OCI-LY7 (cell line): ENCODE results near the gene USP6NL. TPM values are rescaled to one million over a fixed set of nuclear protein-coding genes. Genes with fewer than 3 reads are reported as not detected.

Experiments
- BruUV-seq: library from RNA; stranded (reverse); fragments of 400-500 nt; replicated peaks from 2 replicates; lab custom pipeline; 2021; lab: Mats Ljungman, UMichigan
- CTCF ChIA-PET: fragments of 300-600 bp; sonication (Branson Sonifier 250); formaldehyde crosslinking; loops from one replicate; lab custom pipeline; 2022; ENCODE audit warnings: antibody characterized with exemption; ENCODE audit not compliant: unreplicated experiment; lab: Charles Lee
- POLR2A ChIA-PET: fragments of 300-600 bp; sonication (Branson Sonifier 250); formaldehyde crosslinking; loops from one replicate; lab custom pipeline; 2022; ENCODE audit warnings: antibody characterized with exemption; lab: Charles Lee
- DNase-seq: peaks from one replicate; pipeline ENCODE4 v3.0.0-alpha.2; 2015; ENCODE audit warnings: low spot score
- H2AFZ ChIP-seq: fragments of 200-600 bp; sonication (generic), shearing (Covaris generic); 2 replicates; pipeline ENCODE4 v1.6.1; 2014; ENCODE audit warnings: mild to moderate bottlenecking, antibody characterized with exemption, low read length, moderate library complexity
- H3K27ac ChIP-seq: fragments of 200-600 bp; sonication (generic); 2 replicates; pipeline ENCODE4 v1.5.1; 2014; ENCODE audit warnings: mixed run types, low read depth, mild to moderate bottlenecking, moderate library complexity, low read length, inconsistent platforms; ENCODE audit not compliant: poor library complexity, severe bottlenecking
- H3K36me3 ChIP-seq: fragments of 200-600 bp; sonication (generic); 2 replicates; pipeline ENCODE4 v1.6.1; 2014; ENCODE audit warnings: mild to moderate bottlenecking, antibody characterized with exemption, low read length, moderate library complexity, mixed read lengths; ENCODE audit not compliant: insufficient read depth
- H3K4me1 ChIP-seq: fragments of 200-600 bp; sonication (generic); 2 replicates; pipeline ENCODE4 v1.5.1; 2014; ENCODE audit warnings: mild to moderate bottlenecking, low read length; ENCODE audit not compliant: insufficient read depth, poor library complexity, severe bottlenecking
- H3K4me2 ChIP-seq: fragments of 200-600 bp; sonication (generic); 2 replicates; pipeline ENCODE4 v1.6.1; 2014; ENCODE audit warnings: mild to moderate bottlenecking, low read length
- H3K4me3 ChIP-seq: fragments of 200-600 bp; sonication (generic); 2 replicates; pipeline ENCODE4 v1.5.1; 2014; ENCODE audit warnings: mild to moderate bottlenecking, low read depth, low read length; ENCODE audit not compliant: poor library complexity, severe bottlenecking
- H3K79me2 ChIP-seq: fragments of 200-600 bp; sonication (generic); 2 replicates; pipeline ENCODE4 v1.6.1; 2016; ENCODE audit warnings: low read depth, mild to moderate bottlenecking, low read length, moderate library complexity, mixed read lengths; ENCODE audit not compliant: insufficient read depth
- H3K9me2 ChIP-seq: fragments of 200-600 bp; sonication (generic); 2 replicates; pipeline ENCODE4 v1.6.1; 2016; ENCODE audit warnings: mild to moderate bottlenecking, low read length, mixed read lengths; ENCODE audit not compliant: insufficient read depth
- H3K9me3 ChIP-seq: fragments of 200-600 bp; sonication (generic); 2 replicates; pipeline ENCODE4 v1.6.1; 2014; ENCODE audit warnings: mild to moderate bottlenecking, mixed run types, low read length, mixed read lengths
- H4K20me1 ChIP-seq: fragments of 200-600 bp; sonication (generic); 2 replicates; pipeline ENCODE4 v1.6.1; 2014; ENCODE audit warnings: mild to moderate bottlenecking, antibody characterized with exemption, low read length, moderate library complexity, mixed read lengths; ENCODE audit not compliant: insufficient read depth
- EZH2phosphoT487 ChIP-seq: fragments of 200-600 bp; sonication (generic); IDR thresholded peaks from 2 replicates; pipeline ENCODE4 v1.6.1; 2018; ENCODE audit warnings: low read depth, borderline replicate concordance, mild to moderate bottlenecking, mixed run types, antibody characterized with exemption, low read length, moderate library complexity, mixed read lengths
- intact Hi-C: fragments of 100-400 bp; cut with micrococcal nuclease; formaldehyde crosslinking; loops from one replicate; pipeline ENCODE4 v1.10.0; 2022; ENCODE audit not compliant: unreplicated experiment
- total RNA-seq, 2 experiments: library from RNA; depleted of rRNA in 1 of 2; stranded (reverse); fragments of >200 nt in 1 of 2; shearing (Covaris generic) in 1 of 2; gene quantifications; 2 replicates each; pipeline ENCODE4 v1.2.3, GENCODE V29; 2014 to 2022
- TF ChIP-seq, protein P1 (sequence below): fragments of 200-600 bp; sonication (generic); conservative IDR thresholded peaks from 2 replicates; pipeline ENCODE4 v1.5.1; 2014; ENCODE audit warnings: mild to moderate bottlenecking, antibody characterized with exemption, low read length, moderate library complexity, mixed read lengths

Gene USP6NL
- total RNA-seq, 2 experiments from 2014 or later = 41.7 to 59.7 TPM

GRCh38 chr10:11444155-11444530, 167.3 kb downstream of the USP6NL start:
- POLR2A ChIA-PET = no interaction called here
- no TSS peak for BruUV-seq
- Histone ChIP-seq H3K4me1 (peaks cover 34% of the 10 kb centered on the region), H3K27ac (no peak overlapping the region), H4K20me1 (no peaks in the 10 kb centered on the region), H3K4me2 (no peak overlapping the region), H3K9me3 (no peaks in the 10 kb centered on the region), H2AFZ (no peak overlapping the region), H3K9me2 (no peaks in the 10 kb centered on the region), H3K36me3 (no peaks in the 10 kb centered on the region), H3K4me3 (no peak overlapping the region), H3K79me2 (no peaks in the 10 kb centered on the region)
- TF ChIP-seq, protein P1, sequence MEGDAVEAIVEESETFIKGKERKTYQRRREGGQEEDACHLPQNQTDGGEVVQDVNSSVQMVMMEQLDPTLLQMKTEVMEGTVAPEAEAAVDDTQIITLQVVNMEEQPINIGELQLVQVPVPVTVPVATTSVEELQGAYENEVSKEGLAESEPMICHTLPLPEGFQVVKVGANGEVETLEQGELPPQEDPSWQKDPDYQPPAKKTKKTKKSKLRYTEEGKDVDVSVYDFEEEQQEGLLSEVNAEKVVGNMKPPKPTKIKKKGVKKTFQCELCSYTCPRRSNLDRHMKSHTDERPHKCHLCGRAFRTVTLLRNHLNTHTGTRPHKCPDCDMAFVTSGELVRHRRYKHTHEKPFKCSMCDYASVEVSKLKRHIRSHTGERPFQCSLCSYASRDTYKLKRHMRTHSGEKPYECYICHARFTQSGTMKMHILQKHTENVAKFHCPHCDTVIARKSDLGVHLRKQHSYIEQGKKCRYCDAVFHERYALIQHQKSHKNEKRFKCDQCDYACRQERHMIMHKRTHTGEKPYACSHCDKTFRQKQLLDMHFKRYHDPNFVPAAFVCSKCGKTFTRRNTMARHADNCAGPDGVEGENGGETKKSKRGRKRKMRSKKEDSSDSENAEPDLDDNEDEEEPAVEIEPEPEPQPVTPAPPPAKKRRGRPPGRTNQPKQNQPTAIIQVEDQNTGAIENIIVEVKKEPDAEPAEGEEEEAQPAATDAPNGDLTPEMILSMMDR = no peak
- TF ChIP-seq EZH2phosphoT487 = no peak
- intact Hi-C loops = no loop called here
- CTCF ChIA-PET = no interaction called here
- DNase-seq = no peak

- H3K9me2 ChIP-seq = no peaks in the 10 kb centered on the region
- H4K20me1 ChIP-seq = no peaks in the 10 kb centered on the region
- TF ChIP-seq, protein P1 = no peak
- TF ChIP-seq EZH2phosphoT487 = no peak
- H3K79me2 ChIP-seq = no peaks in the 10 kb centered on the region
- H2AFZ ChIP-seq = no peak overlapping the region
- H3K27ac ChIP-seq = no peak overlapping the region
- H3K9me3 ChIP-seq = no peaks in the 10 kb centered on the region
- BruUV-seq = no TSS peak
- CTCF ChIA-PET = interaction anchor here (0.5 kb wide), 1 partner anchor 970 kb away, joined by 3 read pairs; no protein-coding TSS in a partner anchor
- H3K4me2 ChIP-seq = no peak overlapping the region
- H3K4me3 ChIP-seq = no peak overlapping the region
- H3K4me1 ChIP-seq = peaks cover 29% of the 10 kb centered on the region
- intact Hi-C loops = no loop called here
- no peak for DNase-seq
- H3K36me3 ChIP-seq = no peaks in the 10 kb centered on the region
- POLR2A ChIA-PET = interaction anchor here (0.6 kb wide), 1 partner anchor 16 kb away, joined by 3 read pairs; no protein-coding TSS in a partner anchor
These were observed 167.8 kb downstream of the USP6NL start for GRCh38 chr10:11443468-11444154.
